Left lung (tissue), 10 donors: Measurements from ENCODE around the gene ITGB7. TPM values are rescaled to one million over a fixed set of nuclear protein-coding genes. Genes with fewer than 3 reads are reported as not detected.

ENCODE experiments used
- ATAC-seq: fragments of 200-7000 bp; cut with Tn5 transposase; one replicate; pipeline ENCODE4 v1.9.1; 2020; ENCODE audit warnings: moderate library complexity
- DNase-seq, 4 donors: peaks; one replicate each; pipeline ENCODE4 v3.0.0-alpha.2; 2013 to 2020
- H3K27ac ChIP-seq, 2 donors: fragments of 200-600 bp; sonication (generic) in 1 of 2; one replicate each; pipeline versions ENCODE4 v1.5.0 to v1.8.0; 2020 to 2021
- H3K27me3 ChIP-seq, 2 donors: fragments of 200-600 bp; sonication (generic) in 1 of 2; one replicate each; pipeline versions ENCODE4 v1.5.0 to v1.8.0; 2020 to 2021
- H3K36me3 ChIP-seq, 2 donors: fragments of 200-600 bp; sonication (generic) in 1 of 2; one replicate each; pipeline versions ENCODE4 v1.5.0 to v1.8.0; 2020 to 2021
- H3K4me1 ChIP-seq, 2 donors: fragments of 200-600 bp; one replicate each; pipeline ENCODE4 v1.8.0; 2021
- H3K4me3 ChIP-seq, 2 donors: fragments of 200-600 bp; sonication (generic) in 1 of 2; one replicate each; pipeline versions ENCODE4 v1.5.0 to v1.8.0; 2020 to 2021; ENCODE audit warnings: mild to moderate bottlenecking in 1 of 2
- H3K9me3 ChIP-seq, 2 donors: fragments of 200-600 bp; sonication (generic) in 1 of 2; one replicate each; pipeline versions ENCODE4 v1.5.0 to v1.8.0; 2020 to 2021
- CTCF ChIP-seq, 2 donors: fragments of 200-600 bp; sonication (generic) in 1 of 2; IDR thresholded peaks; one replicate each; pipeline versions ENCODE4 v1.5.0 to v1.8.0; 2021; ENCODE audit warnings: antibody characterized with exemption in 2 of 2
- intact Hi-C, 2 donors: fragments of 100-400 bp; cut with DNase I; formaldehyde crosslinking; loops; one replicate each; pipeline versions ENCODE4 v1.11.2 to v1.14.2; 2022
- polyA plus RNA-seq, 6 donors: library from polyadenylated mRNA; unstranded; fragments of 120-200 nt; gene quantifications; one replicate each; pipeline ENCODE4 v1.2.1, GENCODE V29; 2013; ENCODE audit not compliant: insufficient read length in 6 of 6
- total RNA-seq, 2 donors: library from RNA; stranded (reverse); fragmentation: NEBNext Ultra II Directional; extraction: Animal tissue kit (Norgen Biotek cat#: 25700); gene quantifications; one replicate each; pipeline ENCODE4 v1.2.1, GENCODE V29; 2021
- donor health status: DM: no; HTN: yes; CAD: no.
- donor health status: DM: no; HTN: no; CAD: no.

The ITGB7 gene
- total and polyA plus RNA-seq, 8 donors: 1.1 to 10.9 (median 1.8) TPM

GRCh38 chr12:53221203-53222080 is 14.4 kb upstream of the ITGB7 start:
- H3K36me3 ChIP-seq: no peaks in the 10 kb centered on the region
- peak overlapping the region; percentile 62 to 71 for H3K4me3 ChIP-seq
- ATAC-seq (peak; percentile 57), DNase-seq (peak; percentile 75 to 95 (median 88))
- intact Hi-C loops: no loop called here
- H3K27ac ChIP-seq: peak overlapping the region; percentile 97 to 99
- no peak for TF ChIP-seq CTCF (IDR thresholded peaks at IDR 0.05)
- peaks cover 0 to 15% of the 10 kb centered on the region in 2 donors for H3K27me3 ChIP-seq
- H3K4me1 ChIP-seq: peaks cover 56 to 87% of the 10 kb centered on the region in 2 donors
- H3K9me3 ChIP-seq: no peaks in the 10 kb centered on the region

- Histone ChIP-seq H3K36me3 (no peaks in the 10 kb centered on the region), H3K27me3 (peaks cover 0 to 15% of the 10 kb centered on the region in 2 donors), H3K4me1 (peaks cover 56 to 93% of the 10 kb centered on the region in 2 donors), H3K4me3 (peak overlapping the region; percentile 62 to 71), H3K9me3 (no peaks in the 10 kb centered on the region), H3K27ac (peak overlapping the region; percentile 97 to 99)
- intact Hi-C loops: no loop called here
- peak; percentile 92 to 99 (median 96) for DNase-seq
- TF ChIP-seq CTCF (IDR thresholded peaks at IDR 0.05): no peak
- ATAC-seq: peak; percentile 81
These were observed 13.7 kb upstream of the ITGB7 start for GRCh38 chr12:53220694-53221202.

- peaks cover 0 to 15% of the 10 kb centered on the region in 2 donors for H3K27me3 ChIP-seq
- DNase-seq: peak in 3 of 4 donors; percentile 72 to 90 (median 85)
- peak overlapping the region; percentile 97 to 99 for H3K27ac ChIP-seq
- intact Hi-C loops: no loop called here
- H3K4me3 ChIP-seq: peak overlapping the region; percentile 62 to 71
- peak; percentile 26 for ATAC-seq
- H3K36me3 ChIP-seq: no peaks in the 10 kb centered on the region
- no peak for TF ChIP-seq CTCF (IDR thresholded peaks at IDR 0.05)
- H3K4me1 ChIP-seq: peaks cover 54 to 93% of the 10 kb centered on the region in 2 donors
- H3K9me3 ChIP-seq: no peaks in the 10 kb centered on the region
These were observed 13.1 kb upstream of the ITGB7 start for GRCh38 chr12:53219956-53220693.

- Histone ChIP-seq H3K4me1 (peaks cover 47 to 92% of the 10 kb centered on the region in 2 donors), H3K4me3 (peak overlapping the region; percentile 62 to 71), H3K36me3 (peaks cover 0 to 2% of the 10 kb centered on the region in 2 donors), H3K9me3 (no peaks in the 10 kb centered on the region), H3K27ac (peak overlapping the region; percentile 97 to 99), H3K27me3 (peaks cover 0 to 15% of the 10 kb centered on the region in 2 donors)
- no peak for DNase-seq
- TF ChIP-seq CTCF (IDR thresholded peaks at IDR 0.05): no peak
- ATAC-seq: no peak
- intact Hi-C loops: no loop called here
These were observed 12.4 kb upstream of the ITGB7 start for GRCh38 chr12:53219292-53219955.
